Measurements from ENCODE around the gene ARGFX. TPM values are rescaled to one million over a fixed set of nuclear protein-coding genes. Genes with fewer than 3 reads are reported as not detected.
A peak's percentile ranks its signal among the peaks of the same experiment; 100 is the strongest.

Gene ARGFX
- total RNA-seq, 4 donors from 2014 or later, result not detected

- no peak for DNase-seq (ENCODE audit: low spot score in 2 of 2)
- peak overlapping the region; percentile 19 for H3K4me3 ChIP-seq (ENCODE audit: low read depth, poor library complexity, severe bottlenecking)
- 4% methylated on average over 18 of the region's 18 CpGs for WGBS, 2 donors
- intact Hi-C loops (cut with DNase I; ENCODE audit: low total_unique reads), result no loop called here
- TF ChIP-seq CTCF (IDR thresholded peaks at IDR 0.05), result no peak
- no peak for TF ChIP-seq POLR2A (IDR thresholded peaks at IDR 0.05)
These were observed 22.6 kb upstream of the ARGFX start for GRCh38 chr3:121545049-121545573.

- intact Hi-C loops (cut with DNase I; ENCODE audit: low total_unique reads), result no loop called here
- DNase-seq (ENCODE audit: low spot score in 2 of 2), result peak; percentile 89 to 98
- WGBS, 2 donors, result 0 to 1% methylated on average over 30 to 37 of the region's 42 CpGs
- TF ChIP-seq POLR2A (IDR thresholded peaks at IDR 0.05), result no peak
- TF ChIP-seq CTCF (IDR thresholded peaks at IDR 0.05), result no peak
- peak within 1 kb of the TSS; percentile 19 for H3K4me3 ChIP-seq (ENCODE audit: low read depth, poor library complexity, severe bottlenecking)
These were observed 21.9 kb upstream of the ARGFX start, which contains the start of gene POLQ for GRCh38 chr3:121545574-121546455. Gene POLQ, minus strand, starts transcription at chr3:121545988. Its CDS starts 111 bp downstream, at chr3:121545877.

GRCh38 chr3:121552379-121552778 lies 15.4 kb upstream of the ARGFX start:
- no peak overlapping the region for H3K4me3 ChIP-seq (ENCODE audit: low read depth, poor library complexity, severe bottlenecking)
- intact Hi-C loops (cut with DNase I; ENCODE audit: low total_unique reads), result no loop called here
- no peak for TF ChIP-seq CTCF (IDR thresholded peaks at IDR 0.05)
- no peak for TF ChIP-seq POLR2A (IDR thresholded peaks at IDR 0.05)
- no peak for DNase-seq (ENCODE audit: low spot score in 2 of 2)
- WGBS, 2 donors, result 59 to 62% methylated on average over 4 of the region's 4 CpGs

GRCh38 chr3:121552797-121553196 lies 15.0 kb upstream of the ARGFX start:
- intact Hi-C loops (cut with DNase I; ENCODE audit: low total_unique reads), result no loop called here
- no peak overlapping the region for H3K4me3 ChIP-seq (ENCODE audit: low read depth, poor library complexity, severe bottlenecking)
- TF ChIP-seq CTCF (IDR thresholded peaks at IDR 0.05), result no peak
- WGBS, 2 donors, result 57 to 75% methylated on average over 3 of the region's 3 CpGs
- DNase-seq (ENCODE audit: low spot score in 2 of 2), result no peak

- DNase-seq (ENCODE audit: low spot score in 2 of 2), result no peak
- intact Hi-C loops (cut with DNase I; ENCODE audit: low total_unique reads), result no loop called here
- no peak overlapping the region for H3K4me3 ChIP-seq (ENCODE audit: low read depth, poor library complexity, severe bottlenecking)
- WGBS, 2 donors, result 93 to 97% methylated on average over 5 of the region's 5 CpGs
- TF ChIP-seq POLR2A (IDR thresholded peaks at IDR 0.05) (no peak), CTCF (IDR thresholded peaks at IDR 0.05) (no peak)
These were observed 10.3 kb upstream of the ARGFX start for GRCh38 chr3:121557426-121557934.
